GM12874 (cell line): Measurements from ENCODE around the gene DHRS1.

ENCODE experiments used
- CTCF ChIP-seq: IDR thresholded peaks from 2 replicates; pipeline ENCODE4 v1.5.1; 2011; ENCODE audit warnings: low read depth, mild to moderate bottlenecking, control low read depth, low read length, moderate library complexity; ENCODE audit not compliant: insufficient read depth

Gene DHRS1

DNA sequence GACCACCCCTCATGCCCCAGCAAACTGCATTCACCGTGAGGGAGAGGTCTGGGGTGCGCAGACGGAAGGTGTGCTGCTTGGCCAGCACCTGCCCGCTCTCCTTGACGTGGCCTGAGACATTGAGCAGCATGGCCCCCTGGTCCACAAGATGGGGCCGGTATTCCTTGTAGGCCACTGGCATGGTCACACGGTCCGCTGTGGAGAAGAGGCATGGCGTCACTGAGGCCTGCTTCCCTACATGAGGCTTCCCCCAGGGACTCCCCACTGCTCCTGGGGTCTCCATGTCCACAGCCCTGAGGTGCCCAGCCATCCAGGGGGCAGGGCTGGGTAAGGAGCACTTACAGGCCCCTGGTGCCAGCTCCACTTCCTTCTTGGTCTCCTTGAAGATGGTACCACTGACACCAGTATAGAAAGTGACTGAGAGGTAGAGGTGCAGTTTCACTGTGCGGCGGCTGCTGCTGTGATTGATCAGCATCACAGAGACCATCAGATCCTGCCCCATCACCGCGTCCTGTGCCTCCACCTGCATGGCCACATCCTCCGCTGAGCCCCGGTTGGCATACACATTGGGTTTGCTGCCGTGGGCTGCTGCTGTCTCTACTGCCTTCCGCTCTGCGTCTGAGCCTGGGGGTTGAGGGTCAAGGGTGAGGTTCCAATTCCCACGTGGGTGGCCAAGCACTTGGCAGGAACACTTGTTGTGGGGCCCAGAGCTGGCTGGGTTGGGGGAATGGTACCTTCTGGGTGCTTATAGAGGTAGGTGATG lies 44.8 kb downstream of the DHRS1 start:
- no peak for TF ChIP-seq CTCF

GRCh38 chr14:24253936-24254335 lies 45.6 kb downstream of the DHRS1 start:
- no peak for TF ChIP-seq CTCF

- TF ChIP-seq CTCF: no peak
Observed at GRCh38 chr14:24252289-24253124, 47.1 kb downstream of the DHRS1 start.

DNA sequence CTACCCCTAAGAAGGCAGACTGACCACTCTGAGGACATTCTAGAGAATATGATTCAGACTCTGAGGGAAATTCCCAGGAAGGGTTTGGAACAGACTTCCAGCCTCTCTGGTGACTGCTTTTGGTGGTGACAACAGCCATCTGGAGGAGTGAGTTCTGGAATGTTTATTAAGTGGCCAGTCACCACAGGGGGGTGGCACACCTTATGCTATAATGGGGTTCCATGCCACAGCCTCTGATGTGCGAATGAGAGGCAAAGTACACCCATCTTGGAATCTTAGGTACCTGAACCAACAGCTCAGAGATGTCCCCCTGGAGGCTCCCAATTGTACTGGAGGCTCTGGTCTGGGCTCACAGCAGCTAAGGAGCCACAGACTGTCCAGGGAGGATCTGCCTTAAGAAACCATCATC lies 47.7 kb downstream of the DHRS1 start:
- no peak for TF ChIP-seq CTCF

DNA sequence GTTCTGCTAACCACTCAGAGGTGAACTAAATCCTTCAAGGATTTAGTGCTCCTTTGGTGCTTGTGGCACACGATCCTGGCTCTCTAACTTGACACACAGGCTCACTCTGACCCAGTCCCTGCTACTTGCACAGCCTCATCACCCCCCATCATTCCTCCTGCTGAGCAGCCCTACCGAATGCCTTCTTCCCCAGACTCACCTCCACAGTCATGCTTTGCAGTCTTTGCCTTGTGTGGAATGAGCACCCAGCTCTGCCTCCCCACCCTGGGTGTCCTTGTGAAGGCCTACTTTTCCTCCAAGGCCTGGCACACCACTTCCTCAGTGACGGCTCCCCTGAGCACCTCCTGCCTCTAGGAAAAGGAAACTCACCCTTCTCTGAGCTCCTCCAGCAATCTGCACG lies 49.2 kb downstream of the DHRS1 start:
- TF ChIP-seq CTCF: no peak

- no peak for TF ChIP-seq CTCF
Observed at GRCh38 chr14:24249230-24250021, 50.2 kb downstream of the DHRS1 start.

DNA sequence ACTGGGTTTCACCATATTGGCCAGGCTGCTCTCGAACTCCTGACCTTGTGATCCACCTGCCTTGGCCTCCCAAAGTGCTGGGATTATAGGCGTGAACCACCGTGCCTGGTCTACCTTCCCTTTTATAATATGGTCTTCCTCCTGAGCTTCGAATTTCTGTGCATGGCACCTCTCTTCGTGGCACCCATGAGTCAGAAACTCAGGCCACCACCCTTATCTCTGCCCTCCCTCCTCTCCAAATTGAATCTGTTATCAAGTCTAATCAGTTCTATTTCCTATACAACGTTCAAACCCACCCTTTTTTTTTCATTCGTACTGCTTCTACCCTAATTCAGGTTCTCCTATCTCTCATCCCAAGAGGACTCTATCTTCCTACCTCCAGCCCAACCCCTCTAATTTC lies 52.2 kb downstream of the DHRS1 start:
- TF ChIP-seq CTCF: no peak
